Measurements from ENCODE around the gene C14orf180.

The C14orf180 gene

DNA sequence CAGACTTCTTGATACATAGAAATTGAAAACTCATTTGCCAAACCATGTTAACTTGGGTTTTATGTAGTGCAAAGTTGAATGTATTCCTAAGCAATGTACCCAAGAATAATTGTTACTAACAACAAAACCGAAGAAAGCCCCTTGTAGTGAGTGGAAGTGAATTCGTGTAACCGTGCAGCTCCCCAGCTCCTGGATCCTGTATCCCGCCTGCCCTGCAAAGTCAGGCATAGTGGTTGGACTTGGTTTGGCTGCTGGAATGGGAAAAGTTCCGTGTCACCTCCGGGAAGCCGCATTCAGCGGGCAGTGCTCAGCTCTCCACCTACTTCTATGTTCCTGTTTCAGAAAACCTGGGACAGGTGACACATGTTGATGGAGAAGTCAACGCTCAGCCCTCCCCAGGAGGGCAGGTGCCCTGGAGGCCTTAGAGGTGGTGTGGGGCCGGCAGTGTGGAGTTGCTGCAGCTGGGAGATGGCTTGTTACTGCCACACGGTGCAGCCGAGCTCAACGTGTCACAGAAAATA, 29.2 kb upstream of the C14orf180 start:
- no peak for DNase-seq (ENCODE audit: low read depth)

DNA sequence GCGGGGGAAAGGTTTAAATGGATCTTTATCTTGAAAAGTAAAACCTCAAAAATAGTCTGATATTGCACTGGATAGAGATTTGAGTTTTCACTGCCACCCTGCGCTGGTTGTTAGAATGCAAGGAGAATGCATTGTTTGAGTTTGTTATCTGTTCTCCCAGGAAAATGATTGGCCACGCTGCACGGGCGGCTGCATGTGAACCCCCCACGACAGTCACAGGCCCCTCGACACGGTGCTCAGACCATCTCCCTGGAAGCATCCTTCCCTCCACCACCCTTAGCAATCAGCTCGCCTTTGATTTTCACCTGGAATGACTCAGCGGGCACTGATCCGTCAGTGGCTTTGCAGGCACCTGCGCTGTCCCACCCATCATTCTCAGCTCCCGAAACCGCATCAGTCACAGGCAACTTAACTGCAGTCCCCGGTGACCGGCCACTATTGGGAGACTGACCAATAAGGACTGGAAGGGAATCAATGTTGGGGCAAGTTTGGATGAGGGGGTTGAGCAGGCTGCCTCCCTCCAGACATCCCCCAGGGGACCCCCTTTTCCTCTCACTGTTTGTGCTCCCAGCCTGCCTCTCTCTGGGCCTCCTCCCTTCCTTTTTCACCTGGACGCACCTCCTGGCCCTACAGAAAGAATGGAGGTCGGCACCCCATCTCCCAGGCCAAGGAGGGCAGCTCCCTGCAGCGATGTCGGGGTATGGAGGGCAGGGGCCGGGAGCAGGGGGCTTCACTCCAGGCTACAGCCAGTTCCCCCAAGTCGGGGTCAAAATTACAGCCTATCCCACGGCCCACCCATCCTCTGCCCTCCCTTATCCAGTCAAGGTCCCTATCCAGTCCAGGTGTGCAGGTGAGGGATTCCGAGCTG, 28.5 kb upstream of the C14orf180 start:
- DNase-seq (ENCODE audit: low read depth) = no peak

DNA sequence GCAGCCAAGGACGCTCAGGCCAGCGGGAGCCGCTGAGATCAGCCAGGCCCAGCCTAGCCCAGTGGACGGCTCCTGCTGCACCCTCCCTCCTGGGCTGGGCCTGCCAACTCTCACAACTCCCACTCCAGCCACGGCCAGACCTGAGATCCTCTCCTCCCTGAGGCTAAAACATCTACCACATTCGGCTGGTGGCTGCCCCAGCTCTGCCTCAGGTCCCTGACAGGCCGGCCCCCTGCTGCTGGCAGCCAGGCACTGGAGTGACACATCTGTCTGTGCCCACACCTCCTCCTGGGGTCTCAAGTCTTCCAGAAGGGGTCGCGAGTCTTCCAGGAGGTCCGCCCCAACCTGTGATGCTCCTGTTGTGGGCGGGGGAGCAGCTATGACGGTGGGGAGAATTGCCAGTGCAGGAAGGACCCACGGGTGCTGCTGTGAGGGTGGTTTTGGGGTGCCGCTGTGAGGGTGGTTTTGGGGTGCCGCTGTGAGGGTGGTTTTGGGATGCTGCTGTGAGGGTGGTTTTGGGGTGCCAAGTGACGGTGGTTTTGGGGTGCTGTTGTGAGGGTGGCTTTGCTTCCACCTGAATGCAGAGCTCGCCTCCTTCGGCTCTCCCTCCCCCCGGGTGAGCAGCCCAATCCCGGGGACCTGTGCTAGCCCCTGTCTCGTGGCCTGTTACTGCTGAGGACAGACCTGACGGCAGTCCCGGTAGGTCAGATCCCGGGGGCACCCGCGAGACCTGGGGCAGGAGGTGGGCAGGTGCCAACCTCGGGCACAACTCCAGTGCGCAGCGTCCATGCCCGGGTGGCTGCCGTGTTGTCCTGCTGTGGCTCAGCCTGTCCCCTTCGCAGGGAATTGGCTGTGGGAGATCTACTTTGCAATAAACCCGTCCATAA, 27.5 kb upstream of the C14orf180 start:
- DNase-seq (ENCODE audit: low read depth) = no peak

DNA sequence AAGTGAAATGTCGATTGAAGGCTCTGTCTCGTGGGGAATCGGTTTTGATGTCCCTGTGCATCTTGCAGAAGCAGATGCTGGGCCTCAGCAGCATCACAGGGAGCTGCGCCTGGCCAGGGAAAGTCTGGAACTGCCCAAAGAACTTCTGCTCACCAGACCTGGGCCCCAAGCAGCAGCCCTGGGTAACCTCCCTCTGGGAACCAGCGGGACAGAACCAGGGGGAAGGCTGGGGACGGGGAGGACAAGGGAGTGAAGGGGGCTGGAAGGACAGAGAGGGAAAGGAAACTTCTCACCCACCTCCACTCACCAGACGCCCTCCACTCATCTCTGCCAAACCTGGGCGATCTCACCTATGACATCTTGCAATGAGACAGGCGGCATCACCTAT, 26.8 kb upstream of the C14orf180 start:
- no peak for DNase-seq (ENCODE audit: low read depth)

DNA sequence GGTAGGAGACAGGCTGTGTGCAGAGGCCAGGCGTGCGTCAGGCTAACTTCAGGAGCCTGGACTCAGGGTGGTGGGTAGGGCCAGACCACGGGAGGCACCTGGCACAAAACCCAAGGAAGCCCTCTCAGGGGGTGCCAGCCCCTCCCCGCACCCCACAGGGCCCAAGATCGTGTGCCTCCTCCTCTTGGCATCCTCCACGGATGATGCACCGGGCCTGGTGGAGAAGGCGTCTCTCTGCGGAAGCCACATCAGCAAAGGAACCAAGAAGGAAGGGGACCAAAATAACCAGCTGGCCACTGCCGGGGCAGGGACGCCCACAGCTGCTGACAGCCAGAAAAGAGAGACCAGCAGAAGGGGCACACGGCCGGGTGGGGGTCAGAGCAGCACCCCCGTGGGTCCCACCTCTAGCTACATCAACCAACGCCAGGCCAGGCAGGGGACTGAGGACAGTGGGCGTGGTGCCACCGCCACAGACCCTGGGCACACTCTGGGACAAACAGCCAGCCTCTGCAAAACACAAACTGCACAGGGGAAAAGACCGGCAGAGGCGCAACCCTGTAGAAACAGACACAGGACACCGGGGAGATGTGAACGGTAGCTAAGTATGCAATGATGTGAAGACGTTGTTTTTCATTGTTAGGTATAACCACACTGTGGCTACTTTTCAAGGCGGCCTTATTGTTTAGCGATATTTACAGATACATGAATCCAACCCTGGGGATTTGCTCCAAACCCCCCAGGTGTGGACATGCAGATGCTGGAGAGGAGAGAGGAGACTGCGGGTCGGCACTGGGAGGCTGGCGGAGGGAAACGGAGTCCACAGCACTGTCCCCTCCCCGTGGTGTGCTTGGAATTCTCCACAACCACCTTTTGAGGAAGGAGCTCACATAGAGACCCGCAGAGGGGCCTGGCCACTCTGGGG, 26.1 kb upstream of the C14orf180 start:
- no peak for DNase-seq (ENCODE audit: low read depth)

DNA sequence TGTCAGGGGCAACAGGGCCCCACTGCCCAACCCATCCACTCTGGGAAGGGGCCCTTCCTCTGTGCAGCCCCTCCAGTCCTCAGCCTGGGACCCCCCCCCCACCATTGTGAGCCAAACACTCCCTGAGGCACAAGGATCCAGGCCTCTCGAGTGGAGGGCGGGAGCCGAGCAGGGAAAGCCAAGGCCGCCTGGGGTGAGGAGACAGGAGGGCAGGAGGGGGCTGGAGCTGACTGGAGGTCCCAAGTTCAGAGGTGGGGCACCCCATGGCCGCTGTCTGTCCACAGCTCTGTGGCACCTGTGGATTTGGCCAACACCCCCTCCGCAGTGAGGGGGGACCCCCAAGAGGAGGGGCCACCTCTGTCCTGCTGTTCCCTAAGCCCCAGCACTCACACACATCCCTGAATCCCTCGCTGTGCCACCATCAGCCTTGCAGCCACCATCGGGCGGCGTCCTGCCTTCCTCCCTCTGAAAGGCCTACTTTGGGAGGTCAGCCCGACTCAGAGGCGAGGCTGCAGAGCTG, 25.4 kb upstream of the C14orf180 start:
- no peak for DNase-seq (ENCODE audit: low read depth)

DNA sequence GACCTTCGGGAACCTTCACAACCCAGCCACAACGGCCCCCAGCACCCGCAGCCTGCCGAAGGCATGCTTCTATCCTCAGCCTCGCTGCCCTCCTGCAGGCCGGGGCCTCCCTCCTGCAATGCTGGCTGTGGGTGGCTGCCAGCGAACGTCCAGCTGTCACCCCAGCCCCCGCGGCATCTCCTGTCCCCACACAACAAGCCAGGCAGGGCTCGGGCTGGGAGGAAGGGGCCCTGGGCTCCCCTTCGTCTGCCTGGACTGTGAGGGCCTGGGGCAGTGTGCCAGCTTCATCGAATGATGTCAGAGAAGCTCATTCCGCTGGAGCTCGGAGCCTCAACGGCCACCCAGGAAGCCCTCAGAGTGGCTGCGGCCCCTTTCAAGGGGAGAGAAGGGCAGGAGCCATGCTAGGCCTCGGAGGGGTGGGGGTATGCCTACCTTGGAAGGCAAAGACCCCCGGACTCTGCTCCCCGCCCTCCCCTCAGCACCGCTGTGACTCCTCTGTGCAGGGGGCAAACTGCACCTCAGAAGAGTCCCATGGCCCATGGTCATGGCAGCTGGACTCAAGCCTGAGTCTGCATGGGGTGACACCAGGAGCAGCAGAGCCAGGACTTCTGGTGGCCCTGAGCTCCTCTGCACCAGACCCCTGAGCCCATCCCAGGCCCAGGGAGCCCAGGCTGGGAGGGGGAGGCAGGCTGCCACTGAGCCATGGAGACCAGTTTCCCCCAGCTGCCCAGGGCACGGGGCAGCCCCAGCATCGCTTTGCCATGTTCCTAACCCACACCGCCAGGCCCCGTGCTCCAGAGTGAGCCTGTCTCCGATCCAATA, 24.7 kb upstream of the C14orf180 start:
- DNase-seq (ENCODE audit: low read depth) = no peak

DNA sequence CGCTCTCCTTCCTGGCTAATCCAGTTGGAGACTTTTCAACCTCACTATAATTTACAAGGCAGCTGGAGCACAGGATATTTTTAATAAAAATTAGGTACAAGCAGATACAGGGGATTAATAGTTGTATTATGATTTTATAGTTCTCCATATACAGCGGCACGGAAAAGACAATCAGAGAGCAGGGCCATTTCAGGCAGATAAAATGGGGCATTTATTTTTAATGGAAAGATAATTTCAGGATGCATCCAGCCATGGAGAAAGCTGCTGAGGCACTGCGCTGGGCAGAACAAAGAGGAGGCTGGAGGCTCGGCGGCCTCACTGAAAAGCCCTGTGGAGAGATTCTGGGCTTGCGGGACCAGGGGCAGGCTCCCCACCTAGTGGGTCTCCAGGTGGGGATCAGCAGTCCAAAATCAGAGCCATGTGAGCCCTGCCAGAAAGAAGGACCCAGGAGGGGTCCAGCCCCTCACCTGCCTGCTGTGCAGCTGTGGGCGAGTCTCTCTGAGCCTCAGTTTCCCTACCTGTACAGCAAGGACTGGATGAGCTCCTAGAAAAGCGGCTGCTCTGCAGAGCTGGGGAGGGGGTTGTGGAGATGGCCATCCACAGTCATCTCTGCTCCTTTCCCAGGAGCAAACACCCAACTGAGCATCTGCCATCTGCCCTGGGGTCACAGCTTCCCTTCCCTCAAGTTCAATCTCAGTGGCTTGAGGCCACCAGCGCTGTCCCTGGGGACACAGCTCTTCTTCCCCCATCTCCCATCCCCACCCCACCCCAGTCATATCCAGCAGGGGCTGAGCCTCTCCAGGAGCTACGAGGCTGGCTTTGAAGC, 23.9 kb upstream of the C14orf180 start:
- DNase-seq (ENCODE audit: low read depth) = no peak

DNA sequence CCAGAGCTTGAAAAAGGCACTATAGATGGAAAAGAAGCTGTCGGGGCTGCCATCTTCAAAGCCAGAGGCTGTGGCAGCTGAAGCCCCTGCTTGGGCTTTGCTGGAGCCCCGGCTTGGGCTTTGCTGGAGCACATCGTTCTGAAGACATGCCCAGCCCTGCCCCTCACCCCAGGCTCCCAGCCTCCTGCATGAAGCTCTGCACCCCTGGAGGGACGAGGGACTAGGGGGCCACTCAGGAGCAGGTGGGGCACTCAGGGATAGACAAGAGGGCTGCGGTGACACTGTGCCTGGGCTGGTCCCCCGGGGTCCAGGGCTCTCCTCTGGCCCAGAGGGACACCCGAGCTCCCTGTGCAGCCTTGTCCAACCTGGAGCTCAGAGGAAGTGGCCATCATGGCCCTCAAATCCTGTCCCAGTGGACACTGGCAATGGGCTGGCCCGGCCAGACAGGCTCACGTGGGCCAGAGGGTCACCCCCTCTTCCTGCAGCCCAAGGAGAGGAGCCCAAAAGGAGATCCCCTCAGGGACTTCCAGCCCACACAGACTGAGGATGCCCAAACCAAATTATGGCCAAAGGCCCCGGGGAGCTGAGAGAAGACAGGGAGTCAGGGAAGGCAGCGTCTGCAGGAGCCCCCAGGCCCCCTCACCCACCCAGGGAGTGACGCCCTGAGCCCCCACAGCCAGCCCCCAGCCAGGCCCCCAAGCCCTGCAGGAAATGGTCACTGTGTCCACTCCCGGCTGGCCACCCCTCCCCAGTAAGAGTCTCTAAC, 23.1 kb upstream of the C14orf180 start:
- no peak for DNase-seq (ENCODE audit: low read depth)

DNA sequence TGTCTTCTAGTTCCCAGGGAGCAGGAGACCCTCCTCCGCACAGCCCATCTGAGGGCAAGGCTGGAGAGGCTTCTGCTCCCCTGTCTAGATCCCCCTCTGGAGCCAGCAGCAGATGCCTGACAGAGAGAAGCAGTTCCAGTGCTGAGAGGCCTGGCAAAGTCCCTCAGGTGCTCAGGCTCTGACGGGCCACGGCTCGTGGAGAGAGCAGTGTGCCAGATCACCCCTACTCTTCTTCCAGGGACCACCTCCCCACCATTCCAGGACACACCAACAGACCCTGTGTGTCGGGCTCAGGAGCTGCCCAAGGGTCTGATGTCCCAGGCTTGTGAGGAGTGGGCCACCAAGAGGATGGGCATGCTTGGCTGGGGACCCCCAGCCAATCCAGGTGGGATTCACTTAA, 22.5 kb upstream of the C14orf180 start:
- DNase-seq (ENCODE audit: low read depth) = no peak

DNA sequence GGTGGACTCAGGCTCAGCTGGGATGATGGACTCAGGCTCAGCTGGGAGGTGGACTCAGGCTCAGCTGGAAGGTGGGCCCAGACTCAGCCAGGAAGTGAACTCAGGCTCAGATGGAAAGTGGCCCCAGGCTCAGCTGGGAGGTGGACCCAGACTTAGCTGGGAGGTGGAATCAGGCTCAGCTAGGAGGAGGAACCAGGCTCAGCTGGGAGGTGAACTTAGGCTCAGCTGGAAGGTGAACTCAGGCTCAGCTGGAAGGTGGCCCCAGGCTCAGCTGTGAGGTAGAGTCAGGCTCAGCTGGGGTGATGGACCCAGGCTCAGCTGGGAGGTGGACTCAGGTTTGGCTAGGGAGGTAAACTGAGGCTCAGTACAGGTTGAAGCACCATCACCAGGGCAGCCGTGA, 21.8 kb upstream of the C14orf180 start:
- DNase-seq (ENCODE audit: low read depth) = no peak

DNA sequence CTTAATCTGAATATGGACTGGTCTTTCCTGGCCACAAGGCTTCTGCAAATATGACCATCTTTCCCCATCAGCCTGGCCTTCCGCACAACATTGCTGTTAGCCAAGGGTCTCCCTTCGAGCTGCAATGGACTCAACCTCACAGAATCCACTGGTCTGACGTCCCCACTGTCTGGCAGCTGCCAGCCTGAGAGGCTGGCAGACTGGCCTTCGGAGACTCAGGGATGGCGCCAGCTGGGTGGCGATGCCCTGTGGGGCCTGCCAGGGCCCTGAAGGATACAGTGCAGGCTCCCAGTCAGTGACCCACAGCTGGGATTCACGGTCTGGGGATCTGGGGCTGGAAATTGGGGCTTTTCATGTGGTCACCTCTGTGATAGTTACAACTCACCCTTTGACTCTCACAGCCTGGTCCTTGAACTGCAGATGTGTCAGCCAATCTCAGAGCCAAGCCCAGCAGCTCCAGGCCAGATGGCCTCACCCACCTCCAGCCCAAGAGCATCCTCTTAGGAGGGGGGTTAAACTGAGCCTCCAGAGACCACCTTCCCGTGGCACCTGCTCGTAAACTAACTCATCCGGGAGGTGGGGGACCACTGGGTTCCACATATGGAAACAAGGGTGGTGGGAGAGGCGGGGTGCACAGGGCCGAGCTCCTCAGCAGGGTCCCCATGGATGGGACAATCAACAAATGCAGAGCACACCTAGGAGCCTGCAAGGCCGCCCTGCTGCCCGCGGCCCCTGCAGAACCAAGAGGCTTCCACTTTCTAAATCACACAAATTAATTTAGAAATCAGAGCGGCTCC, 21.1 kb upstream of the C14orf180 start:
- no peak for DNase-seq (ENCODE audit: low read depth)

DNA sequence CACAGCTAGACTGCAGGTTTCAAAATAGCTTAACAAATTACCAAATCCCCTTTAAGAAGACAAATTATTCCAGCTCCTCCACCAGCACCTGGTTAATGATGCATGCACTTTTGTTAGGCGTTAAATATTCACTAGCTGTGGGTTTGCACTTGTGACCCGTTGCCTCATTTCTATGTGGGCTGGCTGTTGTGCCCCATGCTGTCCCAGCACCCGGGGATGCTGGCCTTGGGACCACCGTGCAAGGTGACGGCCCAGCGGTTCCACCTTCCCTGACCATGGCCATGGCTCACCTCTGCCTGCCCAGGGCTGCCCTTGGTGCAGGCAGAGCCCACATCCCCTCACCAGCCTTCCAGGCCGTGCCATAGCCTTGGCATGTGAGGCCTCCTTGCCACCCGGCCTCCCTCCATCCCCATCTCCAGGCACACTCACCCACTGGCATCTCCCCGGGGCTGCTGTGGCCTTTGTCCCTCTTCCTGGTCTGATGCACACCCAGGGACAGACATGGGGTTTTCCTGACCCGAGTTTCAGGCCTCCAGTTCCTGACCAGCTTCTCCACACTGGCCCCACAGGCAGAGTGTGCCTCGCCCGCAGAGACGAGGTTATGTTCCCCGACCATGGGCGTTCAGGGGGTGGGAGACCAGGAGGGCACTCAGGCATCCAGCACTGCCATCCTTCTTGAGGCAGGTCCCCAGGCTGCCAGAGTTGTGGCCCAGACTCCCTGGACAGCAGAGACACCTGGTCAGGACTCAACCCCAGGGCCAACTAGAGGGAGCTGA, 20.3 kb upstream of the C14orf180 start:
- no peak for DNase-seq (ENCODE audit: low read depth)

DNA sequence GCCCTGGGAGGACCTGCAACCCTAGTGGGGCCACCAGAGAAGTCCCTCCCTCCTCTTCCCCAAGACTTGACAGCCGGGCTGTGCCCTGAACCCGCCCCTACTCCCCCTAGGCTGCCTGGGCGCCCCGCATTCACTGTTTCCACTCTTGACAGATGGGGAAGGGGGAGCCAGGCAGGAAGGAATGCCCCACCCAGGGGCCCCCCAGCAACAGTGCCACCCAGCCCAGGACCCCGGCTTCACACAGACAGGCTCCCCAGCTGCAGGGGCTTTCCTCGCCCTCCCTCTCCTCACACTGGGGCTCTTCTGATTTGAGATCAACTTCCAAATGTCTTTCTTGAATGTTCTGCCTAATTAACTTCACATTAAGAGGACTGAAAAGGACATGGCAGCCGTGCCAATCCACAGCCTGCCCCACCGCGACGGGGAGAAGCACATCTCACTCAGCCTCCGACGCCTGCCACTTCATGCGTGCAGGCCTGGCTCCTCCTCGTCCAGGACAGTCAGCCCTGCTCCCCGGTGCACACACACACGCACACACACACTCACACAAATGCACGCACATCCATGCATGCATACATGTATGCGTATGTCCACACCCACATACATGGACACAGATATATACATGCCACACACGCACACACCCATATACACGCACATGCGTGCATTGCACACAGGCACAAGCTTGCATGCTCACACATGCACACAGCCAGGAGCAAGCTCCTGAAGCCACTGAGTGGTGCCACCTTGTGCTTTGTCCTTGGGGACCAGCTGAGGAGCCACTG, 19.6 kb upstream of the C14orf180 start:
- DNase-seq (ENCODE audit: low read depth) = no peak

DNA sequence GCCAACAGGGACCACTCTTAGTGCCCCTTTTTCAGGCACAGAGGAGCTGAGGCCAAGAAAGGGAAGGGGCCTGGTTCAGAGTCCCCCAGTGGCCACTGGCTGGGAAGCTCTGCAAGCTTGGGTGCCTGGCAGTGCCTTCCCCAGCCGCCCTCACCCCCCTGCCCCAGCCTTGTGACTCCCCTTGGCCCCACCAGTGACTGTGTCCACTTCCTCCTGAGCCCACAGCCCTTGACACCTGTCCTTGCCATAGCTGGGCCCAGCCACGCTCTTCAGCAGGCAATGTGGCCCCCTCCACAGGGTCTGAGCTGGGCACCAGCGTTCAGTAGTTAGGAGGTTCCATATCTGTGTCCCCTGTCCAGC, 19.0 kb upstream of the C14orf180 start:
- DNase-seq (ENCODE audit: low read depth) = no peak

DNA sequence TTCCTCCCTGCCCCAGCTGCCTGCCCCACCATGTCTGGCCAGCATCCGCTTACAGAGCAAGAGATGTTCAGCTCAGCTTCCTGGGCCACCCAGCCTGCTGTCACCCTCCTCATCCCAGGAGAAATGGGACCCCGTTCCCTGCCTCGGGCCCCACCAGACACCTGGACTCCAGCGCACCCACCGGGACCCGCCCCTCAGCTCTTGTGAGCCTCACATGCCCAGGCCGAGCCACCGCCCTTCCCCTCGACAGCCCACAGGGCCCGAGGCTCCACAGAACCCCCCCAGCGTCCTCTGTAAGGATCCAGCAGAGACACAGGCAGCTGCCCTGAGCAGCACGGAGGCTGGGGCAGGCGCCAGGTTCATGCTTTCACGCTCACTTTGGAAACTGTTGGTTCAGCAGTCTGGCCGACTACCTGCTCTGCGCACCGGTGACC, 18.4 kb upstream of the C14orf180 start:
- DNase-seq (ENCODE audit: low read depth) = no peak
